HG02588 (cell line): ENCODE measurements around the gene STAT3.
A peak's percentile ranks its signal among the peaks of the same experiment; 100 is the strongest.
"Not testable (repeated sequence)": the region's sequence is repeated elsewhere in the genome, so short reads cannot be mapped to it uniquely, and the experiment has no call there.

Source experiments
- ATAC-seq: cut with Tn5 transposase; IDR thresholded peaks from one replicate; pipeline ENCODE4 v1.9.1; 2021; ENCODE audit warnings: mild to moderate bottlenecking, moderate library complexity; ENCODE audit not compliant: unreplicated experiment

Gene STAT3

GRCh38 chr17:42409523-42410318, 21.5 kb upstream of the STAT3 start:
- ATAC-seq: no peak

GRCh38 chr17:42408061-42408460, 19.8 kb upstream of the STAT3 start:
- ATAC-seq: no peak

- no peak for ATAC-seq
Observed at GRCh38 chr17:42407289-42407836, 19.1 kb upstream of the STAT3 start.

GRCh38 chr17:42406615-42407288, 18.5 kb upstream of the STAT3 start:
- ATAC-seq: no peak

GRCh38 chr17:42405963-42406495, 17.8 kb upstream of the STAT3 start:
- no peak for ATAC-seq

GRCh38 chr17:42405076-42405475, 16.8 kb upstream of the STAT3 start:
- ATAC-seq: no peak

- ATAC-seq: no peak
Observed at GRCh38 chr17:42404326-42405055, 16.2 kb upstream of the STAT3 start.

GRCh38 chr17:42403150-42403549, 14.9 kb upstream of the STAT3 start:
- ATAC-seq: no peak

GRCh38 chr17:42402117-42402516, 13.9 kb upstream of the STAT3 start:
- no peak for ATAC-seq

- ATAC-seq: not testable (repeated sequence)
Observed at GRCh38 chr17:42400844-42401375, 12.7 kb upstream of the STAT3 start.

- no peak for ATAC-seq
Observed at GRCh38 chr17:42399948-42400843, 12.0 kb upstream of the STAT3 start.

- ATAC-seq: no peak
Observed at GRCh38 chr17:42399121-42399520, 10.9 kb upstream of the STAT3 start.

- ATAC-seq: not testable (repeated sequence)
Observed at GRCh38 chr17:42395601-42396000, 7.4 kb upstream of the STAT3 start.

GRCh38 chr17:42394838-42395237, 6.6 kb upstream of the STAT3 start:
- no peak for ATAC-seq

- no peak for ATAC-seq
Observed at GRCh38 chr17:42392692-42393415, 4.6 kb upstream of the STAT3 start.

GRCh38 chr17:42391439-42391838, 3.2 kb upstream of the STAT3 start:
- ATAC-seq: not testable (repeated sequence)

GRCh38 chr17:42389899-42390298, 1.7 kb upstream of the STAT3 start:
- no peak for ATAC-seq

- ATAC-seq: no peak
Observed at GRCh38 chr17:42389135-42389417, 834 bp upstream of the STAT3 start.

- peak; percentile 0 for ATAC-seq
Observed at GRCh38 chr17:42387661-42388380, 421 bp downstream of the STAT3 start.
